Prostate gland (tissue), 2 donors: Measurements from ENCODE around the gene SCCPDH. TPM values are rescaled to one million over a fixed set of nuclear protein-coding genes. Genes with fewer than 3 reads are reported as not detected.

Source experiments
- DNase-seq: peaks from one replicate; pipeline ENCODE4 v3.0.0-alpha.2; 2019; ENCODE audit warnings: low spot score
- H3K27ac ChIP-seq, 2 donors: fragments of 200-600 bp; sonication (generic); 2 replicates each; pipeline ENCODE4 v1.5.1; 2017 to 2019
- H3K27me3 ChIP-seq: fragments of 200-600 bp; sonication (generic); replicated peaks from 2 replicates; pipeline ENCODE4 v1.5.1; 2019; ENCODE audit not compliant: insufficient read depth
- H3K36me3 ChIP-seq, 2 donors: fragments of 200-600 bp; sonication (generic); 1 replicate in 1 of 2; 2 replicates in 1 of 2; pipeline versions ENCODE4 v1.5.1 to v1.8.1; 2017 to 2019
- H3K4me1 ChIP-seq: fragments of 200-600 bp; sonication (generic); replicated peaks from 2 replicates; pipeline ENCODE4 v1.5.1; 2019
- H3K4me3 ChIP-seq, 2 donors: fragments of 200-600 bp; sonication (generic); 2 replicates each; pipeline ENCODE4 v1.5.1; 2017 to 2019
- H3K9me3 ChIP-seq: fragments of 200-600 bp; sonication (generic); 2 replicates; pipeline ENCODE4 v1.5.1; 2017
- CTCF ChIP-seq, 4 experiments: fragments of 200-600 bp in 2 of 4; fragments of 450-650 bp in 2 of 4; sonication (generic) in 2 of 4; IDR thresholded peaks; 1 replicate in 3 of 4; 2 replicates in 1 of 4; pipeline ENCODE4 v1.5.1; 2016 to 2019; ENCODE audit warnings: antibody characterized with exemption in 4 of 4, mild to moderate bottlenecking in 2 of 4, moderate library complexity in 2 of 4
- POLR2A ChIP-seq: fragments of 450-650 bp; IDR thresholded peaks from one replicate; pipeline ENCODE4 v1.6.1; 2016; ENCODE audit warnings: antibody characterized with exemption, mild to moderate bottlenecking
- POLR2AphosphoS5 ChIP-seq: sonication (generic); formaldehyde crosslinking; IDR thresholded peaks from one replicate; pipeline ENCODE4 v1.6.1; 2017; ENCODE audit warnings: antibody characterized with exemption
- WGBS: methylation state at CpG from one replicate; pipeline ENCODE4 v1.1.5; 2018; 5-methylcytosine and 5-hydroxymethylcytosine counted together
- intact Hi-C: fragments of 100-400 bp; cut with DNase I; formaldehyde crosslinking; loops from one replicate; pipeline ENCODE4 v1.14.2; 2022
- total RNA-seq, 2 donors: library from RNA; depleted of rRNA; stranded (reverse); fragments of >200 nt; gene quantifications; one replicate each; pipeline ENCODE4 v1.1.0, GENCODE V29; 2016

SCCPDH gene
- total RNA-seq, 2 donors from 2014 or later, result 49.6 to 67.4 TPM

GRCh38 chr1:246705368-246705767, 18.8 kb upstream of the SCCPDH start:
- Histone ChIP-seq H3K27ac (no peak overlapping the region), H3K9me3 (no peaks in the 10 kb centered on the region), H3K4me1 (no peaks in the 10 kb centered on the region), H3K4me3 (no peak overlapping the region), H3K36me3 (no peaks in the 10 kb centered on the region), H3K27me3 (no peaks in the 10 kb centered on the region)
- no peak for DNase-seq
- 71% methylated on average over 3 of the region's 3 CpGs for WGBS
- TF ChIP-seq POLR2AphosphoS5 (no peak), POLR2A (no peak), CTCF (IDR thresholded peaks at IDR 0.05) (no peak)
- intact Hi-C loops, result no loop called here

GRCh38 chr1:246708166-246708565, 16.0 kb upstream of the SCCPDH start:
- Histone ChIP-seq H3K27me3 (no peaks in the 10 kb centered on the region), H3K4me1 (no peaks in the 10 kb centered on the region), H3K27ac (no peak overlapping the region), H3K36me3 (no peaks in the 10 kb centered on the region), H3K9me3 (no peaks in the 10 kb centered on the region), H3K4me3 (no peak overlapping the region)
- intact Hi-C loops, result no loop called here
- no peak for DNase-seq
- TF ChIP-seq CTCF (IDR thresholded peaks at IDR 0.05) (no peak), POLR2AphosphoS5 (no peak), POLR2A (no peak)
- 93% methylated on average over 6 of the region's 6 CpGs for WGBS

- H3K27ac ChIP-seq, result no peak overlapping the region
- H3K36me3 ChIP-seq, result no peaks in the 10 kb centered on the region
- 98% methylated on average over 4 of the region's 4 CpGs for WGBS
- no peak for DNase-seq
- intact Hi-C loops, result no loop called here
- no peak overlapping the region for H3K4me3 ChIP-seq
- H3K27me3 ChIP-seq, result no peaks in the 10 kb centered on the region
- no peaks in the 10 kb centered on the region for H3K9me3 ChIP-seq
- TF ChIP-seq POLR2AphosphoS5, result no peak
- no peak for TF ChIP-seq POLR2A
- no peak for TF ChIP-seq CTCF (IDR thresholded peaks at IDR 0.05)
- no peaks in the 10 kb centered on the region for H3K4me1 ChIP-seq
Measured at GRCh38 chr1:246709196-246709595, 15.0 kb upstream of the SCCPDH start.

GRCh38 chr1:246709835-246710234, 14.4 kb upstream of the SCCPDH start:
- intact Hi-C loops, result no loop called here

More at GRCh38 chr1:246709835-246710234, 14.4 kb upstream of the SCCPDH start:
- DNase-seq, result no peak
- Histone ChIP-seq H3K36me3 (no peaks in the 10 kb centered on the region), H3K27me3 (no peaks in the 10 kb centered on the region), H3K4me1 (no peaks in the 10 kb centered on the region), H3K9me3 (no peaks in the 10 kb centered on the region), H3K4me3 (no peak overlapping the region), H3K27ac (no peak overlapping the region)
- TF ChIP-seq CTCF (IDR thresholded peaks at IDR 0.05), result no peak
- no peak for TF ChIP-seq POLR2A
- no peak for TF ChIP-seq POLR2AphosphoS5
- 26% methylated on average over 2 of the region's 2 CpGs for WGBS
